Right atrium auricular region (tissue), 2 donors: ENCODE data around the gene SPDEF. TPM values are rescaled to one million over a fixed set of nuclear protein-coding genes. Genes with fewer than 3 reads are reported as not detected.

ENCODE experiments used
- DNase-seq: peaks from one replicate; pipeline ENCODE4 v3.0.0-alpha.2; 2019; ENCODE audit warnings: low spot score
- H3K27ac ChIP-seq, 2 donors: fragments of 200-600 bp; sonication (generic); 1 replicate in 1 of 2; 2 replicates in 1 of 2; pipeline ENCODE4 v1.5.1; 2016 to 2019
- H3K27me3 ChIP-seq, 2 donors: fragments of 200-600 bp; sonication (generic); one replicate each; pipeline versions ENCODE4 v1.5.1 to v1.6.0; 2017 to 2019
- H3K36me3 ChIP-seq: fragments of 200-600 bp; sonication (generic); one replicate; pipeline ENCODE4 v1.5.1; 2016
- H3K4me1 ChIP-seq, 2 donors: fragments of 200-600 bp; sonication (generic); one replicate each; pipeline versions ENCODE4 v1.5.1 to v1.6.0; 2017 to 2019
- H3K4me3 ChIP-seq, 2 donors: fragments of 200-600 bp; sonication (generic); 1 replicate in 1 of 2; 2 replicates in 1 of 2; pipeline ENCODE4 v1.5.1; 2017 to 2019; ENCODE audit warnings: mild to moderate bottlenecking in 1 of 2, moderate library complexity in 1 of 2
- H3K9me3 ChIP-seq, 2 donors: fragments of 200-600 bp; sonication (generic); one replicate each; pipeline ENCODE4 v1.5.1; 2019
- CTCF ChIP-seq, 2 donors: fragments of 200-600 bp; sonication (generic); IDR thresholded peaks; one replicate each; pipeline ENCODE4 v1.5.1; 2019; ENCODE audit warnings: antibody characterized with exemption in 2 of 2
- total RNA-seq, 2 donors: library from RNA; depleted of rRNA; stranded (reverse); fragments of >200 nt; gene quantifications; one replicate each; pipeline ENCODE4 v1.1.0, GENCODE V29; 2016

The SPDEF gene
- total RNA-seq, 2 donors from 2014 or later: 0.22 to 0.31 TPM

GRCh38 chr6:34539181-34539580 is 16.9 kb downstream of the SPDEF start:
- H3K36me3 ChIP-seq: no peaks in the 10 kb centered on the region
- H3K9me3 ChIP-seq: no peaks in the 10 kb centered on the region
- H3K27ac ChIP-seq: no peak overlapping the region
- H3K4me1 ChIP-seq: peaks cover 0 to 6% of the 10 kb centered on the region in 2 donors
- TF ChIP-seq CTCF (IDR thresholded peaks at IDR 0.05): no peak
- H3K4me3 ChIP-seq: no peak overlapping the region
- DNase-seq: no peak
- H3K27me3 ChIP-seq: no peaks in the 10 kb centered on the region

GRCh38 chr6:34538581-34538980 is 17.5 kb downstream of the SPDEF start:
- H3K9me3 ChIP-seq: no peaks in the 10 kb centered on the region
- H3K36me3 ChIP-seq: no peaks in the 10 kb centered on the region
- no peaks in the 10 kb centered on the region for H3K27me3 ChIP-seq
- no peak overlapping the region for H3K27ac ChIP-seq
- H3K4me3 ChIP-seq: no peak overlapping the region
- H3K4me1 ChIP-seq: peaks cover 0 to 6% of the 10 kb centered on the region in 2 donors
- no peak for TF ChIP-seq CTCF (IDR thresholded peaks at IDR 0.05)
- no peak for DNase-seq

- no peaks in the 10 kb centered on the region for H3K9me3 ChIP-seq
- TF ChIP-seq CTCF (IDR thresholded peaks at IDR 0.05): no peak
- no peak for DNase-seq
Observed at GRCh38 chr6:34537922-34538550, 18.1 kb downstream of the SPDEF start.

GRCh38 chr6:34536959-34537848 is 18.9 kb downstream of the SPDEF start:
- TF ChIP-seq CTCF (IDR thresholded peaks at IDR 0.05): no peak
- no peaks in the 10 kb centered on the region for H3K9me3 ChIP-seq
- DNase-seq: no peak
- no peak overlapping the region for H3K4me3 ChIP-seq
- H3K27me3 ChIP-seq: no peaks in the 10 kb centered on the region
- H3K27ac ChIP-seq: no peak overlapping the region
- peaks cover 0 to 6% of the 10 kb centered on the region in 2 donors for H3K4me1 ChIP-seq
- H3K36me3 ChIP-seq: no peaks in the 10 kb centered on the region

More at GRCh38 chr6:34537922-34538550, 18.1 kb downstream of the SPDEF start:
- peaks cover 0 to 6% of the 10 kb centered on the region in 2 donors for H3K4me1 ChIP-seq
- H3K4me3 ChIP-seq: no peak overlapping the region
- H3K27ac ChIP-seq: no peak overlapping the region
- no peaks in the 10 kb centered on the region for H3K36me3 ChIP-seq
- H3K27me3 ChIP-seq: no peaks in the 10 kb centered on the region

- no peak for DNase-seq
- peaks cover 0 to 6% of the 10 kb centered on the region in 2 donors for H3K4me1 ChIP-seq
- H3K4me3 ChIP-seq: no peak overlapping the region
Observed at GRCh38 chr6:34536251-34536958, 19.7 kb downstream of the SPDEF start.

More at GRCh38 chr6:34536251-34536958, 19.7 kb downstream of the SPDEF start:
- Histone ChIP-seq H3K27me3 (no peaks in the 10 kb centered on the region), H3K27ac (no peak overlapping the region), H3K9me3 (no peaks in the 10 kb centered on the region), H3K36me3 (no peaks in the 10 kb centered on the region)
- no peak for TF ChIP-seq CTCF (IDR thresholded peaks at IDR 0.05)
